Adipose tissue (tissue), 3 donors: Measurements from ENCODE around the gene LPCAT1. TPM values are rescaled to one million over a fixed set of nuclear protein-coding genes. Genes with fewer than 3 reads are reported as not detected.

Experiments
- H3K27ac ChIP-seq: one replicate; pipeline ENCODE4 v1.5.1; 2013; ENCODE audit warnings: low read depth, low read length
- WGBS, 3 donors: extraction: QIAGEN DNeasy Blood & Tissue Kit; methylation state at CpG; one replicate each; pipeline ENCODE4 v1.1.7; 2013; 5-methylcytosine and 5-hydroxymethylcytosine counted together
- polyA plus RNA-seq, 3 donors: library from polyadenylated mRNA; stranded (reverse); fragments of 200-250 nt; gene quantifications; one replicate each; pipeline ENCODE4 v1.2.3, GENCODE V29; 2013
- donor health status: healthy with polysubstance abuse.
- donor health status: Bipolar disorder and iron deficiency.
- donor health status: healthy.

LPCAT1 gene
- polyA plus RNA-seq, 3 donors, result 7.5 to 21.7 (median 21.0) TPM

DNA sequence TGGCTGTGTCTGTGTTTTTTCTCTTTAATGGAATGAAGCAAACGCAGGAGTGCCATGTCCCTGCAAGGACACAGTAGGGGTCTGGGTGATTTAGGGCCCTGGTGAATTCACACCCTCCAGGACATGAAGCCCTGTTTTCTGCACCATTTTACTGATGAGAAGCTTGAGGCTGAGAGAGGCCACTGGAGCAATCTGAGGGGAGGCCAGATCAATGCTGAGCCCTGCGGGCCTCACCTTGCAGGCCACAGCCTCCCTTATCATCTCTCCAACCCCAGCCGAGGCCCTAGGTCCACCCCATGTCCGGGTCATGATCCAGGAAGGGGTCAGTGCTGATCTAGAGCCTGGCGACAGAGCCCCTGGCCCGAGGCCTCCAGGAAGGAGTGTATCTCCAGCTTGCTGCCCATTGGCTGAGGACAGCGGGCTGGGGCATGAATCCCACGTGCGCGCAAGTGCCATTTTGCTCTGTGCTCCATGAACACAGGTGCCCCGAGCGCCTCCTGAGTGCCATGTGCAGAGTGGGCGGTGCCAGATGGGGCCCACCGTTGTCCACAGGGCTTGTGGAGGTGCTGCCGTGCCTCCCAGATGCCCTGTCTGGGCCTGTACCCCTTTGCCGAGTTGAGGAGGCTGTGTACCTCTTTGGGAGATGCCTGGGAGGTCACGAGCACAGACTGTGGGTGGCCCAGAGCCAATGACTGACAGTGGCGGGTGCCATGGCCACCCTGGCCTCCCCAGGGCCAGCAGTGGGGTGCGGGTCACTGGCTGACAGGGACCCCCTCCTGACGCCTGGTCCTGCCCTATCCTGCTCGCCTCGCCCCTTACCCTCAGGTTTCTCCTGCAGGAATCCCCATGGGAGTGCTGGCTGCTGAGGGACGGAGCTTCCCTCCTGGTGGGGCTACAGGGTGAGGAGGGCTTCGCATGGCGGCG lies 32.3 kb upstream of the LPCAT1 start:
- H3K27ac ChIP-seq, result no peak overlapping the region
- WGBS, 3 donors, result 86 to 95% (median 88%) methylated on average over 26 of the region's 26 CpGs

DNA sequence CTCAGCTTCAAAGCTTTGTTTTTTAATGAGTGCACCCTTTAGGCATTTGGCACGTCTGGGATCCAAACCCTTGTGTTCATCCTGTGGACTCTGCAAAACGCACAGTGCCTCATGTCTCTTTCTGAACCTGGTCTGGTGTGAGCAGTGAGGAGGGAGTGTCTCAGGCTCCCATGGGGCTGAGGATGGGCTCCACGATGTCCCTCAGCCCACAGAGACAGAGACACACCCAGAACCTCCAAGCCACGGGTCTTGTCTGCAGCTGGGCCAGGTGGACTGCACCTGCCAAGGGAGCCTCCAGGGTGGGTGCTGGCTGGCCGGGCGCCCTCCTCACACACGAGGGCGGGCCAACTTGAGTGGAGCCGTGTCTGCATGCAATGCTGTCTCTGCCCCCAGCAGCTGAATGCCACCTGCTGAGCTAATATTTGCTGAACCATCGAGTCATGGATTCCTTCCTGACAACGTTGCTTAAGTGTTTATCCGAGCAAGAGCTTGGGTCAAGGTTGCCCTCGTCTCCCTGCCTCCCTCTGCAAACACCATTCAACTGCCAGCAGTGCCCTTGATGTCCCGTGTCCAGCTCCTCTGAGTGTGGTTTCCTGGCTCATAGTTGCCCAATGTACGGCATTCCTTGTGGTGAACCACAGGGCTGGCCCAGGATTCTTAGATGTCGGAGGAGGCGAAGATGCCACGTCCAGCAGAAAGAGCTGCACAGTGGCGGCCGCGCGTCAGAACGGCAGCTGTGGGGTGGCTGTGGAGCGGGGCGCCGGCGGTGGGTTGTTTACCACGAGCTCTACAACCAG lies 31.4 kb upstream of the LPCAT1 start:
- WGBS, 3 donors, result 61 to 67% (median 66%) methylated on average over 28 of the region's 28 CpGs
- H3K27ac ChIP-seq, result no peak overlapping the region

DNA sequence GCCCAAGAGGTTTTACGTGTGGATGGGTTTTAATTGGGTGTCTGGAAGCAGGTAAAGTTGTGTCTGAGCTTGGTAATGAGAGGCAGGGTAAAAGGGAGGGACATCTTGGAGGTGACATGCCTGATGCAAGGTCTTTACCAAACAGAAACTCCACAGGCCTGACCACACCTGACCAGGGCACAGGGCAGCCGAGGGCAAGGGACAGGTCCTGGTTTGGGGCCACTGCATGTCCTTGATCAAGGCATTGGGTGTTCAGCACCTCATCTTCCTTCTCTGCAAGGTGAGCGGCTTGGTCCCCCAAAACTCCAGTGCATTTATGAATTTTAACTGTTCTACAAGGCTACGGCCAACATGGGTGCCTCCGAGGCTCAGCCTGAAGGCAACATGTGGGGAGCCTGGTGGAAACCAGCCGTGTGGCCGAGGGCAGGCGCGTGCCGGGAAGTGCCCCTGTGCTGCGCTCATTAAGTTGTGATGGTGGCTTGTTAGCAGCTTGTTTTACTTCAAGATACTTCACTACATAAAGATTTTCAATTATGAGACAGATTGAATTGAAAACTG lies 30.7 kb upstream of the LPCAT1 start:
- no peak overlapping the region for H3K27ac ChIP-seq
- 91 to 97% (median 94%) methylated on average over 11 of the region's 11 CpGs for WGBS, 3 donors

DNA sequence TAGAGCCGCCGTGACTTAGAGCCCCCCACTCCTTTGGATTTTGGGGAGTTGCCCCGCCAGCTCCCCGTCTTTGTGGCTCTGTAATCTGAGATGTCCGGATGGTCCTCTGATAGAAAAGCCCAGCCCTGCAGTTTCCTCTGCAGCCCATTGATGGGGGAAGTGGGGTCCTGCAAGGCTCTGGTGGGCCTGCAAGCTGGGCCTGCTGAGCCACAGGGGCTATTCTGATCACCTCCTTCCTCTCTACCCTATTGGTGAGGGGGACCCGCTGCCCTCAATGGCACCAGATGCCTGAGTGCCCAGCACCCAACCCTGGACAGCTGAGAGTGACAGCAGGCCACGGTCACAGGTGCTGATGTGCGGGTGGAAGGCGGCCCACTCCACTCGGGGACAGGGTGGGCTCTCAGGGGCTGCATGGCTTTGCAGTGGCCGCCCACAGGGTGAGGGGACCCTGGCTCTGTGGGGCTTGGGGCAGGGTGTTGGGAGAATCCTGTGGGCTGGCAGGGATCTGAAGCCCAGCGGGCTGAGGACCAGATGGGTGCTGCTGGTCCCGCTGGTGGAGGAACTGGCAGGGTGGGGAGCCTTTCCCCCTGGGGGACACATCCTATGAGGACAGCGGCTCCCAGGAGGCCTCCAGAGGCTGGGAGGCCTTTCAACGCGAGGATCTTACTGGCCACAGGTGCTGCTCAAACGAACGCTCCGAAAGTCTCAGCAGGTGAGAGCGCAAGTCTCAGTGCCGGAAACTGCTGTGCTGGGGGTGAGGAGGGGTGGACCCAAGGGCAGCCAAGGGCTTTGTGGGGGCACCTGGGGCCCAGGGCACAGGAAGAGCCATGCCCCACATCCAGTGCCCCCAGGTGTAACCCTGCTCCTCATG lies 30.0 kb upstream of the LPCAT1 start:
- WGBS, 3 donors, result 88 to 91% (median 90%) methylated on average over 20 to 21 of the region's 21 CpGs
- H3K27ac ChIP-seq, result no peak overlapping the region

DNA sequence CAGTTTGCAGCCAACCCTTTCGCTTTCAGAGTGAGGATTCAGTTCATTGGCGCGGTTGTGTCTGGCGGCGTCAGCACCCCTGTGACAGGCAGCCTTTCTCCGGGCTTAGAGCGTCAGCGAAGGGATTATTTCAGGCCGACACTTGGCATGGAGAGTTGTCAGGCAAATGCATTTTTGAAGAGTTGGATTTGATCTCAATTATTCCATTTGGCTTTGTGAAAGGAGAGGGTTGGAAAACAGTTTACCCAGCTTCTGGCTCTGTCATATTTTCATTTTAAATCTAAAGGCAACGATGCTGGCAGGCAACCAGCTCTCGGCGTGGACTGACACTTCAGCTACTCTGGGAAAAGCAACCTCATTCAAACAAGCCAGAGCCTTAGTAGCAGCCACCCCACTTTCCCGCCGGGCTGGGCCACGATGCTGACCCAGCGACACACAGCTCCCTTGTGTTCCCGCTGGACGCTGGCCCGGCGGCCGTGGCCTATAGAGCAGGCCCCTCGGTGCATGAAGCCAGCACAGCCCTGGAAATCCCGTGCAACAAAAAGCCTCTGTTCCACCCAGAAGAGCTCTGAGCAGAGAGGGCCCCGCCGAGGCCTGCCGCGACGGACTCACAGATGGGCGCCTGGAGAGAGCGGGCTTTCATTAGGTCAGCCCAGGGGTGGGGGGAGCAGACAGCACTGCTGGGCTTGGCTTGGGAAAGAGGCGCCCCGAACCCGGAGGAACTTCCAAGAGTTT lies 28.9 kb upstream of the LPCAT1 start:
- H3K27ac ChIP-seq, result no peak overlapping the region
- 51 to 63% (median 58%) methylated on average over 33 of the region's 33 CpGs for WGBS, 3 donors

DNA sequence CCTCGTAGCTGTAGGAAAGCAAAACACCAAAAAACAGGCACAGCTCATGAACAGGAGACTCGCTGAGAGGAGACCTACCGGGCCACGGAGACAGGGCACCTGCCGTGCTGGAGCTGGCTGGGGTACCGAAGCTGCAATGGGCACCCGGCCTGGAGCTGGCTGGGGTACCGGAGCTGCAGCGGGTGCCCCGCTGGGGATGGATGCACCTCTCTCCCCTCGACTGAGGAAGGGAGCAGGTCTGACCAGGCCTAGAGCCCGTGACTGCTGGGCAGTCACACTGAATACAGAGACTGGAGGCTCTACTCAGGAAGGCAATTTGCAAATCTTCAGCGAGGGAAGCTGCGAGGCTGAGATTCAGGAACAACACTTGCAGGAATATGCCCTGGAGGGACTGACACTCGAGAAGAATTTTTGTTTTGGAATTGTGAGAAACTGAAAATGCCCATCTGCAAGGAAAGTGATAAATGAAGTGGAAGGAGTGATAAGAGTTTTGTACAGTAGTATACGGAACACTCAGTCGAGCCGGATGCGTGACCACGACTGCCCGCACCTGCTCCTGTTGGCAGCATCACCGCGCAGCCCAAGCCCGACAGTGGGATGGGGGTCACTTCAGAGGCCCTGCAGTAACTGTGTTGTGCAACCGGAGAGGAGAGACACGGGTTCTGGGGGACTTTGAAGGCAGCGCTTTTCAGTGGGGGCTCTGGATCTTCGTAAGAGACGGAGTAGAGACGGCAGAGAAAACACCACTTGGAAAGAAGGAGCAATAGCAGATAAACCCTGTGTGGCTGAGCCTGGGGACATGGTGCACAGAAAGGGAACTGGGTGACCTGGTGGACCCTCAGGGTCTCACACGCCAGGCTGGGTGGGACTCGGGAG lies 27.9 kb upstream of the LPCAT1 start:
- 88 to 89% (median 88%) methylated on average over 32 of the region's 32 CpGs for WGBS, 3 donors
- no peak overlapping the region for H3K27ac ChIP-seq

DNA sequence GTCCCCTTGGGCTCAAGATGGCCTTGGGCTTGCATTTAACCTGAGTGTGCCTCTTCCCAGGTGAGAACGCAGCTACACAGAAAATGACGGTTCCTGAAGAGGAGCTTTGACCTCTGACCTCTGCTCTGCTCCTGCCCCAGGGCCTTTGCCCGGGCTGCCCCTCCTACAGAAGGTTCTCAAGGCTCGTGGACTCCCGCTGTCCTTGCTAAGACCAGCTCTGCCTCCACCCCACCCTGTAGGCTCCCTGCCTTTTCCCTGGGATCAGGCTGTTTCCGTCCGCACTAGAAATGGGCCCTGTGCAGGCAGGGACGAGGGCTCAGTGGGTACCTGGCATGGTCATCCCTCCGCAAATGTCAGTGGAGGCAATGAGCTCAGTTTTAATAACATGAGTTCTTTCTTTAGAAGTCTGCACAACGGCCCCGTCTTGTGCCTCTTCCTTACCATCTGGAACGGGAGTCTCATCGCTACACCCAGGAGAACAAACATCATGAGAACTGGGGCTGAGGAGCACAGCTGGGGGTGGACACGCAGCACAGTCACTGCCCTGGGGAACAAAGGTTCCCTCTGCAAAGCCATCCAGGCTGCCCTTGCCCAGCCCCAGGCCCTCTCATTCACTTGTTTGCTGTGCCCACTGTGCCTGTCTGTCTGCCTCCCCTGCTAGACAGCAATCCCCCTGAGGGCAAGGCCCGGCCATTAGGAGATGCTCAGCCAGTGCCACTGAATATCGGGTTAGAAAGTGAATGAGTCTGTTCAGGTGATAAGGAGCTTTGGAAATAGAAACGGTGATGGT lies 26.7 kb upstream of the LPCAT1 start:
- no peak overlapping the region for H3K27ac ChIP-seq
- WGBS, 3 donors, result 88 to 94% (median 89%) methylated on average over 17 of the region's 17 CpGs

DNA sequence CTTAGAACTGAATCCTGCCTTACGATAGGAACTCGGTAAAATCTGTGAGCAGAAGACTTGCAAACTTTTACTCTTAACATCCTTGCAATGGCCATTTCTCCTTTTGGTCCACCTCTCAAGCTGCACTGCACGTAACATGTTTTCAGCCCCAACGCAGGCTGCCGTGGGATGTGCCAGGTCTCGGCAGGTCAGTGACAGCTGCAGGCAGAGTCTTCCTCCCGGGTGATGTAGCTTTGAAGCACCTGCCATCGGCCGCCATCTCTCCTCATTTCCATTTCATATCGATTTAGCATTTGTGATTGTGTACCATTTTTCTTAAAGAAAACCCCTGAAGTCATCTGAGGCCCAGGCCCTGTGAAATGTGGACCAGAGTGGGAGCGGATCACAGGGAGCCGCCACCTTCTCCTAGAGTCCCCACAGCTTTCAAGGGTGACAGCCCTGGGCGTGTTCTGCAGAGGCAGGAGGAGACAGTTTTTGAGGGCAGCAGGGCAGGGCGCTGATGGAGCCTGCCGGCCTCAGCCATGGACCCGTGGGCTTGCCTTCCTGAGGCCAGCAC lies 25.8 kb upstream of the LPCAT1 start:
- no peak overlapping the region for H3K27ac ChIP-seq
- WGBS, 3 donors, result 80 to 92% (median 88%) methylated on average over 16 of the region's 16 CpGs

DNA sequence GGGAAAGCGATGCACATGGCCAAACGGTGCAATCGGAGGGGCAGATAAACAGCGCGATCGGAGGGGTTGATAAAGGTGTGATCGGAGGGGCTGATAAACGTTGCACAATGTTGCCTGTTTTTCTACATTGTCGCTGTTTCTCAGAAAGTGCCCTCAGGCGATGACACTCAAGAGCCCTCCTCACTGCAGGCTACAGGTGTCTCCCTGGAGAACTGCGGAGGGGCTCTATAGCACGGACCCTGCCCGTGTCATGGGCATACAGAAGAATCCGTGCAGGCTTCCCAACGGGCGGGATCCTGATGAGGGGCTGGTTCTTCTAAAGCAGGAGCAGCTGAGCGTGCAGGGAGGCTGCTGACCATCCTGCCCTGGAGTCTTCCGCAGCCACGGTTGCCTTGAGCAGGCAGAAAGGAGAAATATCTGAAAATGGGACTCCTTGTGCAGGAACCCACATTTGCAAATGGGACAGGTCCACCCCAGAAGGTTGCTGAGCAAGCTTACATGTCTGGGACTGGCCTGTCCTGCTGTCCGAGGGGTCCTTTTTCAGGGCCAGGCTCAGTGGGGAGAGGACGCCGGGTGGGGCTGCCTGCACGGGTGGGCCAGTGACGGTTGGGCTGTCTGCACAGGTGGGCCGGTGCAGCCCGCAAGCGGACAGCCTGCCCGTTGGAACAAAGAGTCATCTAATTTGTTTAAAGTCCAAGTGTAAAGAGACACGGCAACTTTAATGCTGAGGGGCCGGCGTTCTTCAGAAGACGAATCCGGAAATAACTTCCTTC lies 25.1 kb upstream of the LPCAT1 start:
- WGBS, 3 donors, result 84 to 87% (median 86%) methylated on average over 33 of the region's 33 CpGs
- H3K27ac ChIP-seq, result no peak overlapping the region

DNA sequence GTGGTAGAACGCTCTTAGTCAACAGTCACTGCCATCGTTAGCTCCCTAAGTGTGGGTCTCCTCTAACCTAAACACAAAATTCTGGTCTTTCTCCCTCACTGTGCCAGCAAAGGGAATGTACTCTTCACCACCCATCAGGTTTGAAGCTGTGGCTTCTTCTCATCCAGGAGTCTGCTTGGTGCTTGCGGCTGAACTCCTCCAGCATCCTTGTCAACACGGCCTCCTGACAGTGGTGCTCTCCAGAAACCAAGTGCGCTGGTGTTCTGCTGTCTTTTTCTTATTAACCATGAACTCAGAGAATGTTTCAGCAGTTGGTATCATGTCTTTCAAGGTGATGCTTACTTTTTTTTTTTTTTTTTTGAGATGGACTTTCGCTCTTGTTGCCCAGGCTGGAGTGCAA lies 23.9 kb upstream of the LPCAT1 start:
- H3K27ac ChIP-seq, result no peak overlapping the region
- WGBS, 3 donors, result 90 to 97% (median 94%) methylated on average over 6 of the region's 6 CpGs

DNA sequence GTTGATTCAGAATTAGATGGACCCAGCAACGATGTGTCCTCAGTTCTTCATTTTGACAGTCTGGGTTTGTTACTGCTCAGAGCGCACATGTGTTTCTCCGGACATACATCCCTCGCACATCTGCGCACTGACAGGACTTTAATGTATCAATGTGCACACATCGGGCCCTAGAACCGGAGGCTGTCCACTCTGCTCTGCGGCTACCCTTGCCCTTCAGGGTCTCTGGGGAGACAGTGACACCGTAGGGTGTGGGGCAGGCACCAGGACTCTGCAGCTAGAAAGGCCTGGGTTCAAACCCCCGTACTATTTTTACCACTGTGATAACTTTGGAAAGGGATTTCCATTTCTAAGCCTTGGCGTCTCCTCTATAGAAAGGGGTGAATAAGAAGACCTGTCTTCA lies 23.5 kb upstream of the LPCAT1 start:
- 92 to 94% (median 94%) methylated on average over 11 of the region's 11 CpGs for WGBS, 3 donors
- no peak overlapping the region for H3K27ac ChIP-seq

DNA sequence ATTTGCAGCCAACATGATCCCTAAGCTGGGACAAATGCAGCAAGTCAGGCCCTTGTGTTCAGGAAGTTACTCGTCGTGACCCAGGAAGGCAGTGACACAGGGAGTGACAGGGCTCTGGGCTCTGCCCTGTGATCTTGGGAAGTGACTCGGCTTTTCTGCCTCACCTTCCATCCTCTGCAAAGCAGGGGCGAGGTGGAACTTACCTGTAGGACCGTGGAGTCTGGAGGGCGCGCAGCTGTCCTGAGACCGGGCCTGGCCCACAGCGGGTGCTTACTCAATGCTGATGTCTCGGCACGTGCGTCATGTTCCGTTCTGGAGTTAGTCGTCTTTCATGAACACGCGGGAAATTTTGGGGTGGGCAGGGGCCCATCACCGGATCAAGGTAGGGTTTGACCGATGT lies 22.8 kb upstream of the LPCAT1 start:
- no peak overlapping the region for H3K27ac ChIP-seq

DNA sequence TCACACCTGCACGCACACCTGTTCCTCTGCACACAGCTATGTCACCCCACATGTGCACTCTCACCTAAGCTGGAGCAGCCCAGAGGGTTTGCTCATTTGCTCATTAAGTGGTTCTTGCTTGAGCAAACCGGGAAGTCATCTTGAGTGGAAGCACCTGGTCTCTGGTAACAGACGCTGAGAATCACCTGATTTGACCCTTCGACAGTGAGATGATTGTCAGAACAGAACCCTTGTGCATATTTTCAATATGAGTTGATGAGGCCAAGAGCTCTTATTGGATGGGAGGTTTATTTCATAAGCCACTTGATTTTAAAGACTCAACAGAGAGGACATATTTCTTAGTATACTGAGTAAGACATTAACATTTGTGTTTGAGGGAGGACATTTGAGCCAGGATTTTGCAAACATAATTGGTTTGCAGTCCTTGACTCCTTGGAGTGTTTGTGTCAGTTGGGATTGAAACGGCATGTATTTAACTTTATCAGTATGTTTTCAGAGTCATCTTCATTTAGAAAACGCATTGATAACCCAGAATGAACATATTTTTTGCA lies 22.1 kb upstream of the LPCAT1 start:
- WGBS, 3 donors, result 55 to 63% (median 62%) methylated on average over 6 of the region's 6 CpGs
- no peak overlapping the region for H3K27ac ChIP-seq

More for the DNA sequence above, 22.8 kb upstream of the LPCAT1 start:
- WGBS, 3 donors, result 86 to 88% (median 87%) methylated on average over 18 of the region's 18 CpGs

DNA sequence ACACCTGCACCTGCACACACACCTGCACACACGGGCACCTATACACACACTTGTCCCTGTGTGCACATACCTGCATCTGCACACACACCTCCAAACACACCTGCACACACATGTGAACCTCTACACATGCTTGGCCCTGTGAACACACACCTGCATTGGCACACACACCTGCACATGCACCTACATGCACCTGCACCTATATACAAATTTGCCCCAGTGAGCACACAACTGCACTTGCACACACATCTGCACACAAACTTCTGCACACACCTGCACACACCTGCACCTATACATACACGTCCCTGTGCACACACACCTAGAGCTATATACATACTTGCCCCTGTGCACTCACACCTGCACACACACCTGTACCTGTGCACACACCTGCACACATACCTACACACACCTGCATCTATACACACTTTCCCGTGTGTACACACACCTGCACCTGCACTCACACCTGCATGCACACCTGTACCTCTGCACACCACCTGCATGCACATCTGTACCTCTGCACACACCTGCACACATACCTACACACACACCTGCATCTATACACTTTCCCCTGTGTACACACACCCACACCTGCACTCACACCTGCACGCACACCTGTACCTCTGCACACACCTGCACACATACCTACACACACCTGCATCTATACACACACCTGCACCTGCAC lies 21.5 kb upstream of the LPCAT1 start:
- no peak overlapping the region for H3K27ac ChIP-seq
- 80 to 89% (median 80%) methylated on average over 4 of the region's 4 CpGs for WGBS, 3 donors
